Ovary (tissue), 9 donors: ENCODE results near the gene IL1R2. TPM values are rescaled to one million over a fixed set of nuclear protein-coding genes. Genes with fewer than 3 reads are reported as not detected.

Experiments used
- DNase-seq, 5 donors: peaks; one replicate each; pipeline ENCODE4 v3.0.0-alpha.2; 2019 to 2020
- H3K27ac ChIP-seq, 2 donors: fragments of 200-600 bp; one replicate each; pipeline versions ENCODE4 v1.5.1 to v1.8.0; 2019 to 2022
- H3K27me3 ChIP-seq: fragments of 200-600 bp; one replicate; pipeline ENCODE4 v1.8.0; 2022
- H3K36me3 ChIP-seq: fragments of 200-600 bp; sonication (generic); one replicate; pipeline ENCODE4 v1.5.1; 2019
- H3K4me1 ChIP-seq: one replicate; pipeline ENCODE4 v1.8.1; 2013; ENCODE audit warnings: mild to moderate bottlenecking, moderate library complexity; ENCODE audit not compliant: insufficient read depth
- H3K4me3 ChIP-seq: fragments of 200-600 bp; sonication (generic); one replicate; pipeline ENCODE4 v1.5.1; 2017
- H3K9me3 ChIP-seq, 2 donors: fragments of 200-600 bp in 1 of 2; sonication (generic) in 1 of 2; one replicate each; pipeline versions ENCODE4 v1.5.1 to v1.8.1; 2013 to 2019; ENCODE audit warnings: mild to moderate bottlenecking in 1 of 2, moderate library complexity in 1 of 2
- EP300 ChIP-seq: sonication (generic); formaldehyde crosslinking; IDR thresholded peaks from one replicate; pipeline ENCODE4 v1.6.1; 2017; ENCODE audit warnings: antibody characterized with exemption
- POLR2A ChIP-seq: fragments of 450-650 bp; IDR thresholded peaks from one replicate; pipeline ENCODE4 v1.6.1; 2017; ENCODE audit warnings: antibody characterized with exemption, mild to moderate bottlenecking, moderate library complexity
- WGBS, 3 donors: extraction: QIAGEN DNeasy Blood & Tissue Kit in 1 of 3; methylation state at CpG; one replicate each; pipeline versions ENCODE4 v1.1.5 to v1.1.7; 2013 to 2017; 5-methylcytosine and 5-hydroxymethylcytosine counted together
- intact Hi-C, 4 donors: fragments of 100-400 bp; cut with DNase I; formaldehyde crosslinking; loops; one replicate each; pipeline versions ENCODE4 v1.11.0 to v1.15.1; 2022 to 2023
- polyA plus RNA-seq, 2 donors: library from polyadenylated mRNA; stranded (reverse); fragments of 200-250 nt in 1 of 2; fragments of 350-450 nt in 1 of 2; fragmentation: Illumina TruSeq in 1 of 2; extraction: RNeasy Lipid Tissue Mini Kit (QIAGEN cat#74804) in 1 of 2; gene quantifications; one replicate each; pipeline ENCODE4 v1.2.3, GENCODE V29; 2013 to 2014
- total RNA-seq, 7 donors: library from RNA; depleted of rRNA in 2 of 7; stranded (reverse); fragments of >200 nt in 2 of 7; fragmentation: NEBNext Ultra II Directional in 3 of 7; extraction: Animal tissue kit (Norgen Biotek cat#: 25700) in 3 of 7; gene quantifications; one replicate each; pipeline versions ENCODE4 v1.1.0 to v1.2.4, GENCODE V29; 2016 to 2023
- TF ChIP-seq, protein P1 (sequence below), 3 donors: fragments of 450-650 bp in 2 of 3; fragments of 200-600 bp in 1 of 3; IDR thresholded peaks; one replicate each; pipeline versions ENCODE4 v1.5.1 to v1.8.0; 2016 to 2022; ENCODE audit warnings: antibody characterized with exemption in 3 of 3, mild to moderate bottlenecking in 1 of 3
- donor health status: DM: no; HTN: no; CAD: no; lungs with moderate emphysema.
- donor health status: DM: no; HTN: no; CAD: no.
- donor health status: Bipolar disorder and iron deficiency.
- donor health status: DM: yes; HTN: yes; CAD: no.
- donor health status: DM: no; HTN: no; CAD: no.
- donor health status: DM: yes; HTN: yes; CAD: no.

IL1R2 gene
- total and polyA plus RNA-seq, 9 donors: 0.15 to 8.7 (median 1.1) TPM

DNA sequence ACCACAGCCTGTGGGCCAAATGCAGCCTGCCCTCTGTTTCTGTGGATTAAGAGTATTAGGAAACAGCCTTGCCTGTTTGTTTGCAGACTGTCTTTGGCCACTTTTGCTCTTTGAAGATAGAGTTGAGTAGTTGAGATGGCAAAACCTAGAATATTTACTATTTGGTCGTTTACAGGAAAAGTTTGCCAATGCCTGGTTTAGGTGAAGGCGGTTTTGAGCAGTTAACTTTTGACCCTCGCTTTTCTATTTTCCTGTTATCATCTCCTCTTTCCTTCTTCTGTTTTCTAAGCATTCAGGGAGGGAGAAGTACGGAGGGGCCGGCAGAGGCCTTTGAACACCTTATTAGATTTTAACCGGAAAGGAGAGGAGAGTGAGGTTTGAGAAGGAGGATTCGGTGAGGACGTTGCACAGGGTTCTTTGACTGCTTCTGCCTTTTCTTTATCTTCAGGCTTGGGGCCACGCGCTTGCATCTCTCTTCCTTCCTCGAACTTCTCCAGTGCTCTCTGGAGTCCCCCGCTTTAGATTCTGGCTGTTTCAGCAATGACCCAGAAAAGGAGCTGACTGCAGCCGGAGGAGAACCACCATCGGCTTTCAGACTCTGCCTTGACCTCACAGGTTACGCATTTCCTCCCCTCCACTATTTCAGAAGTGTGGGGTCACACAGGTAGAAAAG lies 39.2 kb downstream of the IL1R2 start:
- TF ChIP-seq, protein P1, sequence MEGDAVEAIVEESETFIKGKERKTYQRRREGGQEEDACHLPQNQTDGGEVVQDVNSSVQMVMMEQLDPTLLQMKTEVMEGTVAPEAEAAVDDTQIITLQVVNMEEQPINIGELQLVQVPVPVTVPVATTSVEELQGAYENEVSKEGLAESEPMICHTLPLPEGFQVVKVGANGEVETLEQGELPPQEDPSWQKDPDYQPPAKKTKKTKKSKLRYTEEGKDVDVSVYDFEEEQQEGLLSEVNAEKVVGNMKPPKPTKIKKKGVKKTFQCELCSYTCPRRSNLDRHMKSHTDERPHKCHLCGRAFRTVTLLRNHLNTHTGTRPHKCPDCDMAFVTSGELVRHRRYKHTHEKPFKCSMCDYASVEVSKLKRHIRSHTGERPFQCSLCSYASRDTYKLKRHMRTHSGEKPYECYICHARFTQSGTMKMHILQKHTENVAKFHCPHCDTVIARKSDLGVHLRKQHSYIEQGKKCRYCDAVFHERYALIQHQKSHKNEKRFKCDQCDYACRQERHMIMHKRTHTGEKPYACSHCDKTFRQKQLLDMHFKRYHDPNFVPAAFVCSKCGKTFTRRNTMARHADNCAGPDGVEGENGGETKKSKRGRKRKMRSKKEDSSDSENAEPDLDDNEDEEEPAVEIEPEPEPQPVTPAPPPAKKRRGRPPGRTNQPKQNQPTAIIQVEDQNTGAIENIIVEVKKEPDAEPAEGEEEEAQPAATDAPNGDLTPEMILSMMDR (IDR thresholded peaks at IDR 0.05): no peak
- TF ChIP-seq POLR2A (no peak), EP300 (no peak)
- H3K4me1 ChIP-seq: peaks cover 28% of the 10 kb centered on the region

DNA sequence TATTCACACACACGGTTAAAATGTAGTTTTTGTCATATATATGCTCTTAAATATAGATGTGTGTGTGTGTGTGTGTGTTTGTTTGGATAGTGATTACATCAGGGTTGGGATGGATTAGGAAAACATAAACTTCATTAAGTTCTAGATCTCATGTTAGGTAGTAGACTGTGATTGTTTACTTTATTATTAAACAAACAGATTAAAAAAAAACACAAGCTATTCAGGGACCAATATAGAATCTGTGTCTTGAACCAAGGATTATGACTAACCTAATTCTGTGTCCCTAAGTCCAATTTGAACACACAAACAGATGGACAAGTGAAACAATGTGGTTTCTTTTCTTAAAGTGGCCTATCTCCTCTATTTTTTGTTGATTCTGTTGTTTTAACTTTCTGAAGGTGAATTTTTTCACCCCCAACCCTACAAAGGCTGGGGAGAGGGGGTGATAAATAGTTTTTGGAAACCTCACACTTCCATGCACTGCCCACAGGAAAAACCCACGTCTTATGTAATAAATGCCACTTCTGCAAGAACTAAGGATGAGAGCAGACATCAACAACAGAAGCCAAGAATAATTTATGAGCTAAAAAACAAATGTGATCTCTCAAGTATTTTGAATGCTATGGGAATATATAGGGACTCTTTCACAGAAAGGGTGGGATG lies 40.7 kb downstream of the IL1R2 start:
- intact Hi-C loops: no loop called here
- no peak for DNase-seq
- WGBS, 3 donors: 53 to 73% (median 68%) methylated on average over 2 of the region's 2 CpGs
- Histone ChIP-seq H3K9me3 (no peaks in the 10 kb centered on the region), H3K4me1 (peaks cover 23% of the 10 kb centered on the region), H3K4me3 (no peak overlapping the region), H3K27me3 (no peaks in the 10 kb centered on the region), H3K27ac (no peak overlapping the region), H3K36me3 (no peaks in the 10 kb centered on the region)
- TF ChIP-seq, protein P1 (IDR thresholded peaks at IDR 0.05): no peak
- TF ChIP-seq POLR2A: no peak

More for the DNA sequence above, 39.2 kb downstream of the IL1R2 start:
- Histone ChIP-seq H3K27ac (no peak overlapping the region), H3K27me3 (no peaks in the 10 kb centered on the region), H3K36me3 (no peaks in the 10 kb centered on the region), H3K9me3 (no peaks in the 10 kb centered on the region), H3K4me3 (no peak overlapping the region)
- DNase-seq: no peak
- intact Hi-C loops: no loop called here
- WGBS, 3 donors: 87 to 89% (median 89%) methylated on average over 15 of the region's 15 CpGs

DNA sequence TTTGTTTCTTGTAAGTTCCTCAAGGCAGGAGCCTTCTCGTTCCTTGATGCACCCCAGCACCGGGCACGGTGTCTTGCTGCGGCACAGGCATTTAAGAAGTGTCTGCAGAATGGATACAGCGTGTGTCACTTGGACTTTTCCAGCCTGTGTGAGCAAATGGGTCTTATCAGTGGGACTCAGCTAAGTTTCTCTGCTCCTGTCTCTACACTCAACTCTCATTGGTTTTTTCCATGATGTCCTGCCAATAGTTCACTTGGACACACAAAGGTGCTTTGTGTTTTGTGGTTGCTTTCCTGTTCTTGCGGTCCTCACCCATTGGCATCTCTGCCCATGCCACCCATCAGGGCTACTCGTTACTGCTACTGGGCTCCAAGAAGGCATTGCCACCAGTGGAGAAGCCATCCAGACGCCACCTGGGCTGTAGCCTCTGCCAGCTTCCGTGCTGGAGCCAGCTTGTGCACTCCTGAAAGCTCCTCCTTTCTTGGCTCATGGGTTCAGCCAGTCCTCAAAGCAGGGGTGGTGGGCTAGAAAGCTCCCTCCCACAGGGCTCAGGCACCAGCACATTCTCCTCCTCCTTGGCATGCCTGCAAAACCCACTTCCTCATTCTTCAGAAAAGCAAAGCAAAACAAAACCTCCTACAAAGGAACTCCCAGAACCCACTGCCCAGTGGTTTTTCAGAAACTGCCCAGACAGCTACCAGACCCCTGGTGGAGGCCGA lies 41.4 kb downstream of the IL1R2 start:
- 49 to 51% (median 51%) methylated on average over 10 of the region's 10 CpGs for WGBS, 3 donors

More for the DNA sequence above, 41.4 kb downstream of the IL1R2 start:
- peaks cover 17% of the 10 kb centered on the region for H3K4me1 ChIP-seq
- H3K4me3 ChIP-seq: no peak overlapping the region
- H3K27me3 ChIP-seq: no peaks in the 10 kb centered on the region
- H3K9me3 ChIP-seq: no peaks in the 10 kb centered on the region
- intact Hi-C loops: no loop called here
- peak overlapping the region in 1 of 2 donors; percentile 2 for H3K27ac ChIP-seq
- DNase-seq: peak; percentile 44 to 68 (median 61)
- no peaks in the 10 kb centered on the region for H3K36me3 ChIP-seq
- TF ChIP-seq EP300 (no peak), POLR2A (no peak)
- TF ChIP-seq, protein P1 (IDR thresholded peaks at IDR 0.05): no peak
